ENCODE results near the gene SNX8. TPM values are rescaled to one million over a fixed set of nuclear protein-coding genes. Genes with fewer than 3 reads are reported as not detected.

SNX8 gene
- total and polyA plus RNA-seq, 2 of the 4 experiments (the other 2 are of a cell fraction), result 7.7 to 55.9 TPM

- DNase-seq (no peak), ATAC-seq (ENCODE audit: low read depth) (no peak)
- CTCF ChIA-PET, result interaction anchor here (0.7 kb wide), 1 partner anchor 62 kb away, joined by 8 read pairs; no protein-coding TSS in a partner anchor
- no peak overlapping the region for H2BK120ac ChIP-seq (ENCODE audit: low read depth, low read length)
- no peak overlapping the region for H2BK20ac ChIP-seq (ENCODE audit: low read depth, low read length)
- H3K36me3 ChIP-seq (ENCODE audit: control insufficient read depth, insufficient read depth, low read length), result peaks cover 4% of the 10 kb centered on the region; the same call in 1 of the 2 replicates
- peaks cover 15% of the 10 kb centered on the region for H4K20me1 ChIP-seq (ENCODE audit: insufficient read depth, low read length)
- peaks cover 2% of the 10 kb centered on the region for H3K9me1 ChIP-seq (ENCODE audit: insufficient read depth, low read length)
- intact Hi-C loops (cut with micrococcal nuclease) (no loop called here), dilution Hi-C loops (cut with HindIII; ENCODE audit: low sequenced_read_pairs, unreplicated experiment) (no loop called here), in situ Hi-C loops (cut with MboI; ENCODE audit: low sequenced_read_pairs) (no loop called here)
- no peak overlapping the region for H2BK15ac ChIP-seq (ENCODE audit: low read depth, low read length)
- no peak overlapping the region for H3K27ac ChIP-seq (ENCODE audit: insufficient read depth, low read length)
- POLR2A ChIA-PET (ENCODE audit: unreplicated experiment), result interaction anchor here (1.4 kb wide), 1 partner anchor 32 kb away, joined by 10 read pairs; no protein-coding TSS in a partner anchor
- H3K18ac ChIP-seq (ENCODE audit: low read depth, low read length), result no peak overlapping the region
- H3K4me1 ChIP-seq (ENCODE audit: control insufficient read depth, insufficient read depth, low read length), result peaks cover 7% of the 10 kb centered on the region; the same call in 1 of the 2 replicates
- no peak overlapping the region for H4K5ac ChIP-seq (ENCODE audit: low read depth, low read length)
- no peak overlapping the region for H3K14ac ChIP-seq (replicated peaks; ENCODE audit: low read depth, low read length)
- H4K91ac ChIP-seq (ENCODE audit: insufficient read depth, low read depth, low read length), result no peak overlapping the region
- no peak overlapping the region for H3K23ac ChIP-seq (ENCODE audit: low read depth, low read length)
- H2BK5ac ChIP-seq (ENCODE audit: low read depth, low read length, poor library complexity, severe bottlenecking), result no peak overlapping the region
- no peak overlapping the region for H2AFZ ChIP-seq (replicated peaks; ENCODE audit: low read length, poor library complexity)
- H3K9ac ChIP-seq (ENCODE audit: low read depth, low read length), result no peak overlapping the region
- no peak overlapping the region for H2AK5ac ChIP-seq (ENCODE audit: low read depth, low read length)
- H2AK9ac ChIP-seq (replicated peaks; ENCODE audit: low read depth, low read length, poor library complexity), result no peak overlapping the region
- no peak overlapping the region for H3K56ac ChIP-seq (ENCODE audit: extremely low read depth, insufficient read depth, low read length)
- H3K79me1 ChIP-seq (ENCODE audit: low read depth in 1 of 2, low read length in 2 of 2), result peaks cover 10 to 48% of the 10 kb centered on the region in 2 experiments
- no peak overlapping the region for H3K4me3 ChIP-seq (ENCODE audit: insufficient read depth, low read depth, low read length)
- TF ChIP-seq BHLHE40 (IDR thresholded peaks at IDR 0.05; ENCODE audit: low read depth, low read length) (no peak), USF2 (IDR thresholded peaks at IDR 0.05; ENCODE audit: low read depth, low read length) (peak; percentile 19; the same call in 1 of the 2 replicates), RAD21 (IDR thresholded peaks at IDR 0.05; ENCODE audit: low read length) (no peak)
- H3K4ac ChIP-seq (ENCODE audit: low read depth, low read length), result no peak overlapping the region
- no peak overlapping the region for H3K4me2 ChIP-seq (ENCODE audit: low read depth, low read length)
- no CpG with 5 or more reads among the region's 2 CpGs for WGBS, 2 experiments (ENCODE audit: extremely low coverage in 2 of 2, insufficient read length in 1 of 2)
- no peaks in the 10 kb centered on the region for H3K9me3 ChIP-seq (ENCODE audit: control insufficient read depth, insufficient read depth, low read length)
- no peaks in the 10 kb centered on the region for H3K27me3 ChIP-seq (ENCODE audit: control insufficient read depth, insufficient read depth, low read length)
- H4K8ac ChIP-seq (ENCODE audit: low read depth in 2 of 2, low read length in 2 of 2), result no peak overlapping the region
- BruUV-seq (replicated peaks), result no TSS peak
Observed at GRCh38 chr7:2280424-2280823, 33.8 kb downstream of the SNX8 start.

Data from IMR-90 (cell line).